Measurements from ENCODE around the gene PXDN.

GRCh38 chr2:1626271-1626681, 118.0 kb downstream of the PXDN start:
- TF ChIP-seq CTCF (IDR thresholded peaks at IDR 0.05; ENCODE audit: low read depth, low read length) (no peak), POLR2A (IDR thresholded peaks at IDR 0.05; ENCODE audit: extremely low read depth, insufficient read length) (no peak)
